SJCRH30 (cell line): ENCODE results near the gene UBE2C. TPM values are rescaled to one million over a fixed set of nuclear protein-coding genes. Genes with fewer than 3 reads are reported as not detected.
A peak's percentile ranks its signal among the peaks of the same experiment; 100 is the strongest.
"Not testable (repeated sequence)": the region's sequence is repeated elsewhere in the genome, so short reads cannot be mapped to it uniquely, and the experiment has no call there.

ENCODE experiments used
- DNase-seq, 2 experiments: peaks; one replicate each; pipeline ENCODE4 v3.0.0-alpha.2; 2015 to 2020
- H3K27ac ChIP-seq: fragments of 250-450 bp; sonication (Bioruptor Pico); 2 replicates; pipeline ENCODE4 v1.5.1; 2020; ENCODE audit warnings: mild to moderate bottlenecking, moderate library complexity
- H3K27me3 ChIP-seq: fragments of 250-450 bp; sonication (Bioruptor Pico); 2 replicates; pipeline ENCODE4 v1.5.1; 2020; ENCODE audit warnings: mild to moderate bottlenecking, moderate library complexity
- H3K36me3 ChIP-seq: fragments of 250-450 bp; sonication (Bioruptor Pico); 2 replicates; pipeline ENCODE4 v1.5.1; 2020; ENCODE audit warnings: mild to moderate bottlenecking, moderate library complexity
- H3K4me1 ChIP-seq: fragments of 250-450 bp; sonication (Bioruptor Pico); 2 replicates; pipeline ENCODE4 v1.5.1; 2020; ENCODE audit warnings: mild to moderate bottlenecking, moderate library complexity
- H3K4me3 ChIP-seq: fragments of 250-450 bp; sonication (Bioruptor Pico); 2 replicates; pipeline ENCODE4 v1.5.1; 2020; ENCODE audit warnings: mild to moderate bottlenecking, moderate library complexity
- H3K9me3 ChIP-seq: fragments of 250-450 bp; sonication (Bioruptor Pico); replicated peaks from 2 replicates; pipeline ENCODE4 v1.5.1; 2020; ENCODE audit warnings: mild to moderate bottlenecking, moderate library complexity
- total RNA-seq: library from RNA; depleted of rRNA; stranded (reverse); fragments of >200 nt; shearing (Covaris generic); gene quantifications from 2 replicates; pipeline ENCODE4 v1.2.3, GENCODE V29; 2014; rRNA removed

The UBE2C gene
- 612 and 615 TPM in 2 replicates for total RNA-seq

DNA sequence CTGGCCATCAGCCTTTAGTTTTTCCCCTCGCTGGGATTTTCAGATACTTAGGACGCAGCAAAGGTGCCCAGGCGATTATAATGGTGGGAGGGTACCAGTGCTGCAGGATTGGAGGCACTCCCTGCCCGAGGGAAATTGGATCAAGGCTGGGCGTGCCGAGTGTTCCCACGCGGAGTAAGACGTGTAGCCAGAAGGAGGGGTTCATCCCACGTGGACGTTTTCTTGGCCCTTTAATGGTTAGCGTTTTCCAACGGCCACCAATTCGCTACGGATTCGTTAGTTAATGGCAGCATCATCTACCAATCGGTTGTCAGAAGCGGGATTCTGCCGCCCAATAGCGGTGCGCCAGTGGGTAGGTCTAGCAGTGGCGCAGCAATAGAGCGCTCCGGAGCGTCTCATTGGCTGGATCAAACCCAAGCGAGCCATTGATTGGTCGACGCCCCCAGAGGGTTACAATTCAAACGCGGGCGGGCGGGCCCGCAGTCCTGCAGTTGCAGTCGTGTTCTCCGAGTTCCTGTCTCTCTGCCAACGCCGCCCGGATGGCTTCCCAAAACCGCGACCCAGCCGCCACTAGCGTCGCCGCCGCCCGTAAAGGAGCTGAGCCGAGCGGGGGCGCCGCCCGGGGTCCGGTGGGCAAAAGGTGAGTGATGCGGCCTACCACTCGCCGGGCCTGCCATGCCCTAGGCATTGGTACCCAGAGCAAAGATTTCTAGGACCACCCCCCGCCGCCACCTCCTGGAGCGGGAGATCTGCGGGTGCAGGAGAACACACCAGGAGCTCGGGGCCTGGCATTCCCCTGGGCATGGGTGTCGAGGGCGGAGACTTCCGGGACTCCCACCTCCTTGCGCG lies at the start of gene UBE2C:
Gene UBE2C (plus strand): TSS at position 488 of the 849 bp plus-strand sequence. CDS start 52 bp downstream, at position 540.
- H3K27ac ChIP-seq: peak within 1 kb of the TSS; percentile 96
- H3K4me3 ChIP-seq: peak within 1 kb of the TSS; percentile 89
- DNase-seq: peak; percentile 100
- H3K36me3 ChIP-seq: peaks cover 75% of the 10 kb centered on the region
- H3K4me1 ChIP-seq: peaks cover 19% of the 10 kb centered on the region; the same call in 1 of the 2 replicates
- H3K9me3 ChIP-seq: no peaks in the 10 kb centered on the region
- no peaks in the 10 kb centered on the region for H3K27me3 ChIP-seq

- DNase-seq, H3K27ac ChIP-seq, H3K4me1 ChIP-seq, H3K36me3 ChIP-seq, H3K4me3 ChIP-seq, H3K9me3 ChIP-seq: not testable (repeated sequence)
- peaks cover 22% of the 10 kb centered on the region for H3K27me3 ChIP-seq
Measured at GRCh38 chr20:45764618-45765282, 47.7 kb upstream of the UBE2C start.

GRCh38 chr20:45765307-45765875 lies 47.1 kb upstream of the UBE2C start:
- no peaks in the 10 kb centered on the region for H3K4me1 ChIP-seq
- H3K27me3 ChIP-seq: peaks cover 22% of the 10 kb centered on the region
- H3K4me3 ChIP-seq: no peak overlapping the region
- no peaks in the 10 kb centered on the region; the same call in 1 of the 2 replicates for H3K9me3 ChIP-seq
- H3K36me3 ChIP-seq: no peaks in the 10 kb centered on the region
- no peak overlapping the region for H3K27ac ChIP-seq
- no peak for DNase-seq

- no peaks in the 10 kb centered on the region; the same call in 1 of the 2 replicates for H3K9me3 ChIP-seq
- H3K27ac ChIP-seq: no peak overlapping the region
- H3K4me3 ChIP-seq: no peak overlapping the region
- DNase-seq: no peak
- no peaks in the 10 kb centered on the region for H3K36me3 ChIP-seq
- peaks cover 22% of the 10 kb centered on the region for H3K27me3 ChIP-seq
- H3K4me1 ChIP-seq: no peaks in the 10 kb centered on the region
Measured at GRCh38 chr20:45765980-45766379, 46.5 kb upstream of the UBE2C start.

DNA sequence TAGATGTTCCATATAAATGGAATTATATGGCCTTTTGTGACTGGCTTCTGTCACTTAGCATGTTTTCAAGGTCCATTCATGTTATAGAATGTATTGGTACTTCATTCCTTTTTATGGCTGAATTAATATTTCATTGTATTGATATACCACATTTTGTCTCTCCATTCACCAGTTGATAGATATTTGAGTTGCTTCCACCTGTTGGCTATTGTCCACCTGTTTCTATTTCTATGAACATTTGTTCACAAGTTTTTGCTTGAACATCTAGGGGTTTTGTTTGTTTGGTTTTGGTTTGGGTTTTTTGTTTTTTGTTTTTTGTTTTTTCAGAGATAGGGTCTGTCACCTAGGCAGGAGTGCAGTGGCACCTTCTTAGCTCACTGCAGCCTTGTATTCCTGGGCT lies 44.0 kb upstream of the UBE2C start:
- Histone ChIP-seq H3K9me3 (no peaks in the 10 kb centered on the region; the same call in 1 of the 2 replicates), H3K4me1 (no peaks in the 10 kb centered on the region; the same call in 1 of the 2 replicates)
- no peak for DNase-seq

GRCh38 chr20:45771182-45771759 lies 41.2 kb upstream of the UBE2C start:
- peak; percentile 79 to 97 for DNase-seq
- Histone ChIP-seq H3K9me3 (no peaks in the 10 kb centered on the region; the same call in 1 of the 2 replicates), H3K4me3 (no peak overlapping the region), H3K4me1 (no peaks in the 10 kb centered on the region; the same call in 1 of the 2 replicates), H3K27me3 (no peaks in the 10 kb centered on the region), H3K27ac (no peak overlapping the region), H3K36me3 (no peaks in the 10 kb centered on the region)

More for the DNA sequence above, 44.0 kb upstream of the UBE2C start:
- Histone ChIP-seq H3K36me3 (no peaks in the 10 kb centered on the region), H3K27ac (no peak overlapping the region), H3K4me3 (no peak overlapping the region), H3K27me3 (peaks cover 11% of the 10 kb centered on the region)

- H3K27ac ChIP-seq: no peak overlapping the region
- no peaks in the 10 kb centered on the region for H3K36me3 ChIP-seq
- no peak overlapping the region for H3K4me3 ChIP-seq
- H3K27me3 ChIP-seq: no peaks in the 10 kb centered on the region
- H3K4me1 ChIP-seq: no peaks in the 10 kb centered on the region; the same call in 1 of the 2 replicates
- no peak for DNase-seq
- no peaks in the 10 kb centered on the region for H3K9me3 ChIP-seq
Measured at GRCh38 chr20:45772693-45773092, 39.8 kb upstream of the UBE2C start.

DNA sequence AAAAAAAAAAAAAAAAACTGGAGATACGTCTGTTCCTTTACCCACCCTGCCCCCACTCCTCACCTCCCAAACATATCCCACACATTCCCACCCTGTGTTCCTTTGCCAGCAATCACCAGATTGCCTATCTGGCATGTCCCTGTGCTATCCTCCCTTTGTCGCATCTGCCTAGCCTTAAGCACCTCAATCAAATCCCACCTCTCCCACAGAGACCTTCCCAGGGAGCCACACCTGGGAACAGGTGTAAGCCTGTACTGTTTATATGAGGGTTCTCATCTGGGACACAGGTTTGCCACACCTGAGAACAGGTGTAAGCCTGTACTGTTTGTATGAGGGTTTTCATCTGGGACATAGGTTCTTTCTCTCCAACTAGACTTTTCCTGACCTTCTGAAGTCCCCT lies 37.5 kb upstream of the UBE2C start:
- Histone ChIP-seq H3K9me3 (no peaks in the 10 kb centered on the region), H3K4me3 (no peak overlapping the region), H3K27me3 (no peaks in the 10 kb centered on the region), H3K36me3 (no peaks in the 10 kb centered on the region), H3K4me1 (peaks cover 21% of the 10 kb centered on the region), H3K27ac (no peak overlapping the region)
- no peak for DNase-seq

DNA sequence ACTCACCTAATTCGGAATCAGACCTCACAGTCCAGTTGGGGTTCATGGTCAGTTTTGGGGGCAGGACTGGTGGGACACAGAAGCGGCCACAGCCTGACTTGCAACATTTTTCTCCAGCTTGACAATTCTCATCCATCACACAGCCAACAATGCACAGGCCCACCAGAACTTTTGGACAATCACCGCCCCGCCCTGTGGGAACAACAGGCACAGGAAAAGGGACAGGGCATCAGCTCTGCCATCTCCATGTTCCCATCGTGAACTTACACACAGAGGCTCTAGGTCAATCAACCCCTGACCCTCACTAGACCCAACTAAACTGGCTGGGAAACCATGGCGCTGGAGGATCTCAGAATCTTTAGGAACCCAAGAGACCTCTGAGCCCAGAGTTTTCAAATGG lies 37.0 kb upstream of the UBE2C start:
- H3K36me3 ChIP-seq: no peaks in the 10 kb centered on the region
- no peak for DNase-seq
- H3K27me3 ChIP-seq: no peaks in the 10 kb centered on the region
- H3K4me1 ChIP-seq: peaks cover 26% of the 10 kb centered on the region
- no peaks in the 10 kb centered on the region for H3K9me3 ChIP-seq
- no peak overlapping the region for H3K27ac ChIP-seq
- H3K4me3 ChIP-seq: no peak overlapping the region

GRCh38 chr20:45776931-45777330 lies 35.5 kb upstream of the UBE2C start:
- no peak overlapping the region for H3K4me3 ChIP-seq
- H3K36me3 ChIP-seq: no peaks in the 10 kb centered on the region
- peaks cover 41% of the 10 kb centered on the region for H3K4me1 ChIP-seq
- no peak for DNase-seq
- H3K27ac ChIP-seq: no peak overlapping the region
- no peaks in the 10 kb centered on the region for H3K27me3 ChIP-seq
- H3K9me3 ChIP-seq: no peaks in the 10 kb centered on the region

- H3K4me1 ChIP-seq: peaks cover 52% of the 10 kb centered on the region
Measured at GRCh38 chr20:45779011-45779915, 33.2 kb upstream of the UBE2C start.

DNA sequence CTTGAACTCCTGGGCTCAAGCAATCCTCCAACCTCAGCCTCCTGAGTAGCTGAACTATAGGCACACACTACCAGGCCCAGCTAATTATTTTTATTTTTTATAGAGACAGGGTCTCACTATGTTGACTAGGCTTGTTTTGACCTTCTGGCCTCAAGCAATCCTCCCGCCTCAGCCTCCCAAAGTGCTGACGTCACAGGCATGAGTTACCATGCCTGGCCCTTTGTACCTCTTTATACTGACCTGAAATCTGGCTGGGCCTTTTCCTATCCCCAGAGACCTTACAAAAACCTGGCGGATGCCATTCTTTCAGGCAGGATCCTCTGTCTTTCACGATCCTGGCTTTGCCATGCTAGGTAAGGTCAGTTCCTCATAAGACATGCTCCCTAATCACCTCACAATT lies 32.3 kb upstream of the UBE2C start:
- Histone ChIP-seq H3K4me3 (no peak overlapping the region), H3K27me3 (no peaks in the 10 kb centered on the region), H3K4me1 (peaks cover 52% of the 10 kb centered on the region), H3K27ac (peak overlapping the region; percentile 97), H3K36me3 (no peaks in the 10 kb centered on the region), H3K9me3 (no peaks in the 10 kb centered on the region)
- DNase-seq: no peak

More at GRCh38 chr20:45779011-45779915, 33.2 kb upstream of the UBE2C start:
- Histone ChIP-seq H3K9me3 (no peaks in the 10 kb centered on the region), H3K27ac (peak overlapping the region; percentile 97), H3K36me3 (no peaks in the 10 kb centered on the region), H3K4me3 (no peak overlapping the region), H3K27me3 (no peaks in the 10 kb centered on the region)
- peak; percentile 90 to 92 for DNase-seq

DNA sequence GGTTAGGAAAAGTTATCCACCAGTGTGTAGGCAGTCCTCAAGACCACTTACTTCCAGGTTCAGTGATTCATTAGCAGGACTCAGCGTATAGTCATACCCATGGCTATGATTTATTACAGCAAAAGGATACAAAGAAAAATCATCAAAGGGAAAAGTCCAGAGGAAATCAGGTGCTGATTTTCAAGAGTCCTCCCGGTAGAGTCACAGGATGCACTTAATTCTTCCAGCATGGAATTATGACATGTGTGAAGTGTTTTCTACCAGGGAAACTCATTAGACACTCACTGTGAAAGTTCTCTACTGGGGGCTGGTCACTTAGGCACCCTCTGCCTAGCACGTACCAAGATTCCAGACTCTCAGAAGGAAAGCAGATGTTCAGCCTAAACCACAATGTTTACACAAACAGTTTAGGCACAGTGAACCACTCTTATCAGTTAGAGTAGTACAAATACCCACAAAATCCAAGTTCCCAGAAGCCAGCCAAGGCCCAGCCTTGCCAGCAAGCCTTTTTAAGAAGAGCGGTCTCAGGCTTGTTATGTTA lies 31.0 kb upstream of the UBE2C start:
- Histone ChIP-seq H3K27me3 (peaks cover 5% of the 10 kb centered on the region), H3K9me3 (no peaks in the 10 kb centered on the region), H3K4me1 (peaks cover 52% of the 10 kb centered on the region), H3K36me3 (no peaks in the 10 kb centered on the region), H3K27ac (peak overlapping the region; percentile 16), H3K4me3 (no peak overlapping the region)
- peak; percentile 66 to 84 for DNase-seq
